AG20443 (cell line): ENCODE data around the gene TNFRSF25.
A peak's percentile ranks its signal among the peaks of the same experiment; 100 is the strongest.

Experiments used
- DNase-seq: peaks from one replicate; pipeline ENCODE4 v3.0.0; 2012; ENCODE audit warnings: low spot score, mixed read lengths

The TNFRSF25 gene

DNA sequence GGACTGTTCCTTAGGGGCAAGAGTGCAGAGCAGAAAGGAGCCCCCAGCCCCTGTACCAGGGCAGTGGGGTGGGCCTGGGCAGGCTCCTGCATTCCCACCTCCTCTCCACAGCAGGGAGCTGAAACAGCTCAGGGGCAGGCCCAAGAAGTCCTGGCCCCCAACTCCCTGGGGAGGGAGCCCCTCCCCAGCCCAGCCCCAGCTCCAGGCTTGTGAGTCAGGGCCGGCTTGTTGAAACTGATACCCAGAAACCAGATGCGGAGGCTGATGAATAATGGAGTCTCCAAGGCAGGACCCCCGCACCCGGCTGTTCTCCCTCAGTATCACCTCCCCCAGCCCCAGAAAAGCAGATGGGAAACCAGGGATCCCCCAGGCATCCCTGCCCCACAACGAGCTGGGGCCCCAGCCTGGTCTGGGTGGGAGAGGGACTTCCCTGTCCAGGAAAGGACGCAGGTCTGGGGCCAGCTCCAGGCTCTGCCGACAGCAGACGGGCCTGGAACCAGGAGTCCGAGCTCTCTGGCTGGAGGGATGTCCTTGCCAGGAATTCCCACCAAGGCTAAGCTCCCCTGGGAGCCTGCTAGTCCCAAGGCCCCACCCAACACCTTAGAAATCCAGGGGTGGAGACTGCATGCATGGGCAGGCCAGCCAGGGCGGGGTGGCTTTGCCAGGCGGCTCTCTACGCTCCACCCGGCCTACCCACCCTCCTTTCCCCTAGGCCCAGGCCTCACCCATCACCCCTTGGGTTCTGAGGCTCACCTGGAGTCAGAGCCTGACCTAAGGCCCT is 22.8 kb upstream of the TNFRSF25 start:
- no peak for DNase-seq

- no peak for DNase-seq
These were observed 22.0 kb upstream of the TNFRSF25 start for GRCh38 chr1:6487804-6488484.

DNA sequence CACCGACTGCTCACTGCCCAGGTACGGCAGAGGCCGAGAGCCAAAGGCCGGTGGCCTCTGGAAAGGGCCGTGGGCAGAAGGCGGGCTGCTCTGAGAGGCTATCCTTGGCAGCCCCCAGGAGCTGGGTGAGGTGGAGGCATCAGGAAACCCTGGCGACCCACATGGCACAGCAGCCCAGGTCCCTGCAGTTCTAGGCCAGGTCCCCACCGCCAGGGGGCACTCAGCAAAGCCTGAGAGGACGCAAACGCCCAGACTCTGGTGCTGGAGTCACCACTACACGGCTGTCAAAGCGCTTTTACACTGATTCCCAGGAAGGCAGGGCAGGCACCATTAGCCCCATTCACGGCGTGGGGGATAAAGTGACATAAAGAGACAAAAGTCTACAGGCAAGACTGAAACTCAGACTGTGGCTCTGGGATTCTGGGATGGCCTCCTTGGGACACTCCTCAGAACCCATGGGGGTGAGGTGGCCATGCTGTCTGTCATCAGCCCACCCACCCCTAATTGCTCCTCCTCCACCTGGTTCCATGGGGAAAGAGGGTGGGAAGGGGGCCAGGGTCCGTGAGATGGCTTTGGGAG is 20.5 kb upstream of the TNFRSF25 start:
- peak; percentile 94 for DNase-seq

- peak; percentile 56 for DNase-seq
These were observed 19.5 kb upstream of the TNFRSF25 start for GRCh38 chr1:6485168-6486101.

GRCh38 chr1:6484826-6485167 is 18.8 kb upstream of the TNFRSF25 start:
- no peak for DNase-seq

DNA sequence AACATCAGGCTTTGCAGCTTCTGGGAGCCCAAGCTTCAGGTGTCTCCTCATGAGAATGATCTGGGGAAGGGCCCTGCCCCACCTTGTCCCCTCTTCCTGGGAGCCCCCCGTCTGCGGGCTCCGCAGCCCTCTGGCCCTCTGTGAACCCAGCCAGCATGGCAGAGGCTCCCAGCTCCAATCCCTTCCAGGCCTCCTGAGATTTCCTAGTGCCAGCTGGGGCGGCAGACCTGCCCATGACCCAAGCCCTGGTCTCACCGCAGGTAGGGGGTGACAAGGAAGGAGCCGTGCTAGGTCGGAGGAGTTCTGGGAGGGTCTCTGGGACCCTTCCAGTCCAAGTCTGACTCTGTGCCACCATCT is 17.8 kb upstream of the TNFRSF25 start:
- DNase-seq, result no peak

DNA sequence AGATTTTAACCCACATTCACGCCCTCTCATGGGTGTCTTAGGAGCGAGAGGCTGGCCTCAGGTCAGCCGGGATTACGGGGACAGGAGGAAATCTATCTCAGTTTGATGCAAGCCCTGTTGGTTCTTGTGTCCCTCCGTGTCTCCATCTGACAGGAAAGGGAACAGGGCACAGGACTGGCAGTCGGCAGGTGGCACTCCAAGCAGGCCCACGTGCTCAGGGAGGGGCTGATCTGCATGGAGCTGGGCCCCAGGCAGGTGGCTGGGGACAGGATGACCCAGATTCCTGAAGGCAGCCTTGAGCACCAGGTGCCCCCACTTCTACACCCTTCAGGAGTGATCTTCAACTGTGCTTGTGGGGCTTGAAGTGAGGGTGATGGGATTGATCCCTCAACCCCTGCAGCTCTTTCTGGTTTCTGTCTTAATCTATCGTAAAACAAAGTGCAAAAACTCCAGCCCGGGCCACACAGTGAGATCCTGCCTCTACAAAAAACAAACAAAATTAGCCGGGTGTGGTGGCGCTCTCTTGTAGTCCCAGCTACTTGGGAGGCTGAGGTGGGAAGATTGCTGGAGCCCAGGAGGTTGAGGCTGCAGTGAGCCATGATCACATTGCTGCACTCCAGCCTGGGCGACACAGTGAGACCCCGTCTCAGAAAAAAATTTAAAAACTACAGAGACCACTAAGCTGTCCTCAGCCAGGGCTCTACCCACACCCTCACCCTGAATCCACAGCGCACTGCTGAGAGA is 17.2 kb upstream of the TNFRSF25 start:
- no peak for DNase-seq

- no peak for DNase-seq
These were observed 15.8 kb upstream of the TNFRSF25 start for GRCh38 chr1:6481820-6482219.

- no peak for DNase-seq
These were observed 11.3 kb upstream of the TNFRSF25 start for GRCh38 chr1:6477039-6477820.

DNA sequence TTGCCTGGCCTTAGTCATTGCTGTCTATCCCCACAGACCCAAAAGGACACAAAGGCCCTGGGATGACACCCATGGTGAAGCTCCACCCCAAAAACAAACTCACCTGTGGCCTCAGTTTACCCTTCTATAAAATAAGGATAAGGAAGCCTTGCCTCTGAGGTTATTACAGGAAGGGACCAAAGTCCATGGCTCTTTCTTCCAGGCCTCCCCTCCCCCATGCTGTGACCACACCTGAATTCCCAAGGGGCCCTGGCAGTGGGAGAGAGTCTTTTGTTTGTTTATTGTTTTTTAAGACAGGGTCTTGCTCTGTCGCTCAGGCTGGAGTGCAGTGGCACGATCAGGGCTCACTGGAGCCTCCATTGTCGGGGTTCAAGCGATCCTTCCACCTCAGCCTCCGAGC is 10.5 kb upstream of the TNFRSF25 start:
- DNase-seq, result no peak

DNA sequence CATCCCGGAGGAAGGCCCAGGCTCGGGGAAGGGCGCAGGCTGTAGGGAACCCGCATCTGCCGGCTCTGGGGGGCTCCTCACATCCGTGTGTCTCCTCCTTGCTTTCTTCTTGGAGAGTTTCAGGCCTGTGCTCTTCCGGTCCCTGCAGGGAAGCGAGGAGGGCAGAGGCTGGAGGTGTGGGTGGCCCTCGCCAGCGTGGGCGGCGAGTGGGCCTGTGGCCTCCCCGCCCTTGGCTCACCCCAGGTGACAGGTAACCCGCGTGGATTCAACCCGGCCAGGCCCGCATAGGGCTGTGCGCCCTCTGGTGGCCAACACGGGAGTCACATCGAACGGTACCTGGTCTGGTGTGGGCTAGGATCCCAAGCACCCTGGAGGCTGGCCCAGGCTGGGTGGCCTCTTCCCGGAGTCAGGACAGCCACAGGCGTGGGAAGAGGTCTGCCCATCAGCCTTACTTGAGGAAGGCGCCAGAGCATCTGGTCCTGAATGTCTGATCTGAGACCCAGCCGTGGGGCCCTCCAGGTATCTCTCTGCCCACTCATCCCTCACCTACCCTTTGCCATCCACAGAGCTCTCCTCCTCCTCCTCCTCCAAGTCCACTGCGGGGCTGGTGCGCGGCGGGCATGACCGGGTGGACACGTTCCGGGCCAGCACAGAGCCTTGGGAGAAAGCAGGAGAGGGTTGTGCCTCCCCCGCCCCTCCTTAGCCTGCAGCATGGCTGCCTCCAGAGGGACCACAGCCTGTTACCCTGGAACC is 9.6 kb upstream of the TNFRSF25 start:
- DNase-seq, result peak; percentile 84

GRCh38 chr1:6474815-6475282 is 8.9 kb upstream of the TNFRSF25 start:
- DNase-seq, result no peak

- no peak for DNase-seq
These were observed 8.2 kb upstream of the TNFRSF25 start for GRCh38 chr1:6473974-6474814.

GRCh38 chr1:6473156-6473555 is 7.2 kb upstream of the TNFRSF25 start:
- DNase-seq, result no peak

GRCh38 chr1:6472391-6472790 is 6.4 kb upstream of the TNFRSF25 start:
- DNase-seq, result no peak

DNA sequence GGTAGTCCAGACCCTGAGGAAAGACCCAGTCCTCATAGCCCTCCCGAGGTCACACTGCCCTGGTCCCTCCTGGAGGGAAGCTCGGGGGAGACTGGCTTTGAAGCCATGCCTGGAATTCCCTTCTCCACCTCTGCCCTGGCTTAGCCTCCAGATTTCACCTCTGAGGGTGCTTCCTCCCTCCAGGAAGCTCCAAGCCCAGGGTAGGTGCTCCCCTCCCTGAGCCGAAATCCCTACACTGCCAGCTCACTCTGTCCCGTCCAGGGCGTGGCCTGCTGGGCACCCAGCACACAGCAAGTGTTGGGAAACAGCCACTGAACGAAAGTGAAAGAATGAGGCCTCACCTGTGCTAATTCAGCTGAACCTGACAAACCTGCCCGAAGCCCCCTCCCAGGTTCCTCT is 6.0 kb upstream of the TNFRSF25 start:
- no peak for DNase-seq

DNA sequence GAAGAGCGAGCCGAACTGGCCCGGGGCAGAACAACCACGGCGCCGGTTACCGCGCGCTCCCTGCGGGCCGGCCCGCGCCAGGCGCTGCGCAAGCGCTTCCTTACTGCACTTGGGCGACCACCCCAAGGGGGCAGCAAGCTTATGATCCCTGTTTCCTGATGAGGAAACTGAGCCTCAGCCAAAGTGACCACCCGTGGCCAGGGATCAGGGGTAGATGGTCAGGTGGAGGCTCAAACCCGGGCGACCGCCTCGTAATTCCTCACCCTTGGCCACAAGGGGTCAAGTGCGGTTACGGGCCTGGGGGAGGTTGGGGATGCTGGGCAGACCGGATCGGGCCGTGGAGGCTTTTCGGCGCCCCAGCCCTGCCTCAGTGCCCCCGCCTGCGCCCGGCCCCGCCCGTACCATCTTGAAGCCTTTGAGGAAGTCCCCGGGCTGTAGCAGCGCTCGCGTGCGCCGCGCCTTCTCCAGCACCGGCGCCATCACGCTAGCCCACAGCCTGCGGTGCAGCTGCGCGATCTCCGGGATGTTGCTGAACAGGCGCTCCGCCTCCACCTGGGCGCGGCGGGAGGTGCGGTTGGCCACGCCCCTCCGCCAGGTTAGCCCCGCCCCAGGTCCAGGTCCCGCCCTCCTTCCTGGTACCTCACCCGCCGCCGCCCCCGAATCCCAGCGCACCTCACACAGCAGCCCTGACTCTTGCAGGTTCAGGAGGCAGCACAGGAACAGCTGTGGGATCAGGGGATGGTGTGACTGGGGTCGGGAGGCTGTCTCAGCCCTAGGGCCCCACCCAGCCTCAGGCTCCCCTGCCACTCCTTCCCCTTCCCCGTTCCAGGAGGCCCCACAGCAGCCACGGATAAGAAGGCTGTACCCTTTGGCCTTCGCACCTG is 5.4 kb upstream of the TNFRSF25 start:
- DNase-seq, result no peak
